ENCODE measurements around the gene TPRN.

TPRN gene

GRCh38 chr9:137223078-137223970 is 22.8 kb upstream of the TPRN start:
- no peak for TF ChIP-seq EZH2phosphoT487 (IDR thresholded peaks at IDR 0.05; ENCODE audit: borderline replicate concordance)
- TF ChIP-seq, protein P1, sequence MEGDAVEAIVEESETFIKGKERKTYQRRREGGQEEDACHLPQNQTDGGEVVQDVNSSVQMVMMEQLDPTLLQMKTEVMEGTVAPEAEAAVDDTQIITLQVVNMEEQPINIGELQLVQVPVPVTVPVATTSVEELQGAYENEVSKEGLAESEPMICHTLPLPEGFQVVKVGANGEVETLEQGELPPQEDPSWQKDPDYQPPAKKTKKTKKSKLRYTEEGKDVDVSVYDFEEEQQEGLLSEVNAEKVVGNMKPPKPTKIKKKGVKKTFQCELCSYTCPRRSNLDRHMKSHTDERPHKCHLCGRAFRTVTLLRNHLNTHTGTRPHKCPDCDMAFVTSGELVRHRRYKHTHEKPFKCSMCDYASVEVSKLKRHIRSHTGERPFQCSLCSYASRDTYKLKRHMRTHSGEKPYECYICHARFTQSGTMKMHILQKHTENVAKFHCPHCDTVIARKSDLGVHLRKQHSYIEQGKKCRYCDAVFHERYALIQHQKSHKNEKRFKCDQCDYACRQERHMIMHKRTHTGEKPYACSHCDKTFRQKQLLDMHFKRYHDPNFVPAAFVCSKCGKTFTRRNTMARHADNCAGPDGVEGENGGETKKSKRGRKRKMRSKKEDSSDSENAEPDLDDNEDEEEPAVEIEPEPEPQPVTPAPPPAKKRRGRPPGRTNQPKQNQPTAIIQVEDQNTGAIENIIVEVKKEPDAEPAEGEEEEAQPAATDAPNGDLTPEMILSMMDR (conservative IDR thresholded peaks at IDR 0.05; ENCODE audit: low read length), result no peak
- Histone ChIP-seq H3K36me3 (ENCODE audit: insufficient read depth, low read length) (no peaks in the 10 kb centered on the region), H3F3A (ENCODE audit: low read depth) (no peaks in the 10 kb centered on the region), H3K4me3 (ENCODE audit: low read length, poor library complexity, severe bottlenecking) (peak overlapping the region; percentile 90), H3K4me1 (ENCODE audit: insufficient read depth, low read length, poor library complexity, severe bottlenecking) (peaks cover 21% of the 10 kb centered on the region), H4K20me1 (ENCODE audit: insufficient read depth, low read length, poor library complexity, severe bottlenecking) (no peaks in the 10 kb centered on the region), H3K9me3 (ENCODE audit: insufficient read depth, low read depth, low read length) (no peaks in the 10 kb centered on the region), H3K9me2 (replicated peaks; ENCODE audit: low read depth, low read length) (no peaks in the 10 kb centered on the region), H3K9ac (ENCODE audit: low read depth, low read length, poor library complexity, severe bottlenecking) (peak overlapping the region; percentile 97), H3K4me2 (ENCODE audit: low read depth, low read length, poor library complexity, severe bottlenecking) (peak overlapping the region; percentile 98), H3K79me2 (ENCODE audit: insufficient read depth, low read length) (no peaks in the 10 kb centered on the region), H2AFZ (ENCODE audit: low read length) (peak overlapping the region; percentile 89), H3K27me3 (ENCODE audit: insufficient read depth, low read length, poor library complexity, severe bottlenecking) (no peaks in the 10 kb centered on the region)

- H3K4me2 ChIP-seq (ENCODE audit: low read depth, low read length, poor library complexity, severe bottlenecking), result peak within 1 kb of the TSS; percentile 77
- H3K4me1 ChIP-seq (ENCODE audit: insufficient read depth, low read length, poor library complexity, severe bottlenecking), result peaks cover 21% of the 10 kb centered on the region
- TF ChIP-seq, protein P1 (conservative IDR thresholded peaks at IDR 0.05; ENCODE audit: low read length), result no peak
- no peak for TF ChIP-seq EZH2phosphoT487 (IDR thresholded peaks at IDR 0.05; ENCODE audit: borderline replicate concordance)
- H2AFZ ChIP-seq (ENCODE audit: low read length), result peak within 1 kb of the TSS; percentile 51; the same call in 1 of the 2 replicates
- H3K36me3 ChIP-seq (ENCODE audit: insufficient read depth, low read length), result no peaks in the 10 kb centered on the region
- peak within 1 kb of the TSS; percentile 97 for H3K9ac ChIP-seq (ENCODE audit: low read depth, low read length, poor library complexity, severe bottlenecking)
- H3F3A ChIP-seq (ENCODE audit: low read depth), result no peaks in the 10 kb centered on the region
- no peaks in the 10 kb centered on the region for H3K27me3 ChIP-seq (ENCODE audit: insufficient read depth, low read length, poor library complexity, severe bottlenecking)
- no peaks in the 10 kb centered on the region for H3K9me2 ChIP-seq (replicated peaks; ENCODE audit: low read depth, low read length)
- H3K4me3 ChIP-seq (ENCODE audit: low read length, poor library complexity, severe bottlenecking), result peak within 1 kb of the TSS; percentile 90
- H3K79me2 ChIP-seq (ENCODE audit: insufficient read depth, low read length), result no peaks in the 10 kb centered on the region
- no peaks in the 10 kb centered on the region for H4K20me1 ChIP-seq (ENCODE audit: insufficient read depth, low read length, poor library complexity, severe bottlenecking)
- H3K9me3 ChIP-seq (ENCODE audit: insufficient read depth, low read depth, low read length), result no peaks in the 10 kb centered on the region
These were observed 21.9 kb upstream of the TPRN start, which contains the start of gene RNF208 for GRCh38 chr9:137222190-137223077. Gene RNF208 (minus strand): TSS chr9:137222240. CDS start chr9:137221212, 1,028 bp downstream.

GRCh38 chr9:137221506-137222111 is 21.1 kb upstream of the TPRN start:
- peak overlapping the region; percentile 56 for H3K4me3 ChIP-seq (ENCODE audit: low read length, poor library complexity, severe bottlenecking)

More at GRCh38 chr9:137221506-137222111, 21.1 kb upstream of the TPRN start:
- Histone ChIP-seq H2AFZ (ENCODE audit: low read length) (peak overlapping the region; percentile 36; the same call in 1 of the 2 replicates), H3K36me3 (ENCODE audit: insufficient read depth, low read length) (no peaks in the 10 kb centered on the region), H3K9me3 (ENCODE audit: insufficient read depth, low read depth, low read length) (no peaks in the 10 kb centered on the region), H3K9ac (ENCODE audit: low read depth, low read length, poor library complexity, severe bottlenecking) (no peak overlapping the region), H3F3A (ENCODE audit: low read depth) (no peaks in the 10 kb centered on the region), H3K27me3 (ENCODE audit: insufficient read depth, low read length, poor library complexity, severe bottlenecking) (no peaks in the 10 kb centered on the region), H3K9me2 (replicated peaks; ENCODE audit: low read depth, low read length) (no peaks in the 10 kb centered on the region), H4K20me1 (ENCODE audit: insufficient read depth, low read length, poor library complexity, severe bottlenecking) (no peaks in the 10 kb centered on the region), H3K4me2 (ENCODE audit: low read depth, low read length, poor library complexity, severe bottlenecking) (no peak overlapping the region), H3K79me2 (ENCODE audit: insufficient read depth, low read length) (no peaks in the 10 kb centered on the region), H3K4me1 (ENCODE audit: insufficient read depth, low read length, poor library complexity, severe bottlenecking) (peaks cover 21% of the 10 kb centered on the region)
- TF ChIP-seq, protein P1 (conservative IDR thresholded peaks at IDR 0.05; ENCODE audit: low read length), result no peak
- no peak for TF ChIP-seq EZH2phosphoT487 (IDR thresholded peaks at IDR 0.05; ENCODE audit: borderline replicate concordance)

Measured in Loucy (cell line).